ENCODE data around the gene MACROD2.

Gene MACROD2

GRCh38 chr20:15867899-15868298, 1872.6 kb downstream of the MACROD2 start:
- H3K79me2 ChIP-seq (ENCODE audit: insufficient read depth, low read length): no peaks in the 10 kb centered on the region
- no peaks in the 10 kb centered on the region for H3K9me3 ChIP-seq (ENCODE audit: insufficient read depth, low read length)
- H3K9me2 ChIP-seq (replicated peaks; ENCODE audit: insufficient read depth, low read length): no peaks in the 10 kb centered on the region; the same call in 1 of the 2 replicates
- no peaks in the 10 kb centered on the region for H3K36me3 ChIP-seq (ENCODE audit: low read length)
- H2AFZ ChIP-seq (ENCODE audit: low read depth, low read length, severe bottlenecking): no peak overlapping the region
- no peak overlapping the region for H3K4me2 ChIP-seq (ENCODE audit: low read depth, low read length, poor library complexity, severe bottlenecking)
- H3K4me3 ChIP-seq (ENCODE audit: insufficient read depth, low read length, poor library complexity, severe bottlenecking): no peak overlapping the region
- H3K27me3 ChIP-seq (ENCODE audit: low read length): 0 out of 2 replicates have a peak, but pooled peaks cover 2% of the 10 kb centered on the region
- no peak overlapping the region for H3K27ac ChIP-seq (ENCODE audit: low read depth, low read length)
- no peak for TF ChIP-seq CTCF (IDR thresholded peaks at IDR 0.05; ENCODE audit: insufficient read depth, low read length, poor library complexity, severe bottlenecking)
- no peak for TF ChIP-seq EZH2phosphoT487 (conservative IDR thresholded peaks at IDR 0.05; ENCODE audit: low read length)
- no peaks in the 10 kb centered on the region for H4K20me1 ChIP-seq (ENCODE audit: low read depth, low read length)
- no peaks in the 10 kb centered on the region for H3F3A ChIP-seq (ENCODE audit: insufficient read depth)
- H3K9ac ChIP-seq (ENCODE audit: low read length): no peak overlapping the region

- Histone ChIP-seq H3K9ac (ENCODE audit: low read length) (no peak overlapping the region), H2AFZ (ENCODE audit: low read depth, low read length, severe bottlenecking) (no peak overlapping the region), H3K4me2 (ENCODE audit: low read depth, low read length, poor library complexity, severe bottlenecking) (no peak overlapping the region), H3F3A (ENCODE audit: insufficient read depth) (no peaks in the 10 kb centered on the region), H3K4me3 (ENCODE audit: insufficient read depth, low read length, poor library complexity, severe bottlenecking) (no peak overlapping the region), H3K36me3 (ENCODE audit: low read length) (no peaks in the 10 kb centered on the region), H3K9me2 (replicated peaks; ENCODE audit: insufficient read depth, low read length) (no peaks in the 10 kb centered on the region), H3K27ac (ENCODE audit: low read depth, low read length) (no peak overlapping the region), H4K20me1 (ENCODE audit: low read depth, low read length) (no peaks in the 10 kb centered on the region), H3K79me2 (ENCODE audit: insufficient read depth, low read length) (no peaks in the 10 kb centered on the region), H3K9me3 (ENCODE audit: insufficient read depth, low read length) (0 out of 2 replicates have a peak, but pooled peaks cover 3% of the 10 kb centered on the region), H3K27me3 (ENCODE audit: low read length) (0 out of 2 replicates have a peak, but pooled peaks cover 2% of the 10 kb centered on the region)
- TF ChIP-seq CTCF (IDR thresholded peaks at IDR 0.05; ENCODE audit: insufficient read depth, low read length, poor library complexity, severe bottlenecking) (no peak), EZH2phosphoT487 (conservative IDR thresholded peaks at IDR 0.05; ENCODE audit: low read length) (no peak)
These were observed 1880.1 kb downstream of the MACROD2 start for GRCh38 chr20:15875446-15875845.

GRCh38 chr20:15882553-15882952, 1887.2 kb downstream of the MACROD2 start:
- TF ChIP-seq CTCF (IDR thresholded peaks at IDR 0.05; ENCODE audit: insufficient read depth, low read length, poor library complexity, severe bottlenecking): no peak
- TF ChIP-seq EZH2phosphoT487 (conservative IDR thresholded peaks at IDR 0.05; ENCODE audit: low read length): no peak
- no peaks in the 10 kb centered on the region for H3K27me3 ChIP-seq (ENCODE audit: low read length)
- H2AFZ ChIP-seq (ENCODE audit: low read depth, low read length, severe bottlenecking): no peak overlapping the region
- H3F3A ChIP-seq (ENCODE audit: insufficient read depth): no peaks in the 10 kb centered on the region
- H4K20me1 ChIP-seq (ENCODE audit: low read depth, low read length): no peaks in the 10 kb centered on the region
- 0 out of 2 replicates have a peak, but pooled peaks cover 9% of the 10 kb centered on the region for H3K9me3 ChIP-seq (ENCODE audit: insufficient read depth, low read length)
- no peak overlapping the region for H3K4me3 ChIP-seq (ENCODE audit: insufficient read depth, low read length, poor library complexity, severe bottlenecking)
- H3K27ac ChIP-seq (ENCODE audit: low read depth, low read length): no peak overlapping the region
- H3K9me2 ChIP-seq (replicated peaks; ENCODE audit: insufficient read depth, low read length): no peaks in the 10 kb centered on the region
- H3K79me2 ChIP-seq (ENCODE audit: insufficient read depth, low read length): no peaks in the 10 kb centered on the region
- H3K4me2 ChIP-seq (ENCODE audit: low read depth, low read length, poor library complexity, severe bottlenecking): no peak overlapping the region
- no peaks in the 10 kb centered on the region for H3K36me3 ChIP-seq (ENCODE audit: low read length)
- no peak overlapping the region for H3K9ac ChIP-seq (ENCODE audit: low read length)
